Measurements from ENCODE around the gene CABCOCO1. TPM values are rescaled to one million over a fixed set of nuclear protein-coding genes. Genes with fewer than 3 reads are reported as not detected.

Gene CABCOCO1
- total and polyA plus RNA-seq, 9 of the 15 experiments (the other 6 are each of a cell fraction or from before 2014, with no cell fraction given): 0.04 TPM; not detected in 8

GRCh38 chr10:61655335-61655851 lies 7.3 kb upstream of the CABCOCO1 start (continued):
- TF ChIP-seq, protein P1, sequence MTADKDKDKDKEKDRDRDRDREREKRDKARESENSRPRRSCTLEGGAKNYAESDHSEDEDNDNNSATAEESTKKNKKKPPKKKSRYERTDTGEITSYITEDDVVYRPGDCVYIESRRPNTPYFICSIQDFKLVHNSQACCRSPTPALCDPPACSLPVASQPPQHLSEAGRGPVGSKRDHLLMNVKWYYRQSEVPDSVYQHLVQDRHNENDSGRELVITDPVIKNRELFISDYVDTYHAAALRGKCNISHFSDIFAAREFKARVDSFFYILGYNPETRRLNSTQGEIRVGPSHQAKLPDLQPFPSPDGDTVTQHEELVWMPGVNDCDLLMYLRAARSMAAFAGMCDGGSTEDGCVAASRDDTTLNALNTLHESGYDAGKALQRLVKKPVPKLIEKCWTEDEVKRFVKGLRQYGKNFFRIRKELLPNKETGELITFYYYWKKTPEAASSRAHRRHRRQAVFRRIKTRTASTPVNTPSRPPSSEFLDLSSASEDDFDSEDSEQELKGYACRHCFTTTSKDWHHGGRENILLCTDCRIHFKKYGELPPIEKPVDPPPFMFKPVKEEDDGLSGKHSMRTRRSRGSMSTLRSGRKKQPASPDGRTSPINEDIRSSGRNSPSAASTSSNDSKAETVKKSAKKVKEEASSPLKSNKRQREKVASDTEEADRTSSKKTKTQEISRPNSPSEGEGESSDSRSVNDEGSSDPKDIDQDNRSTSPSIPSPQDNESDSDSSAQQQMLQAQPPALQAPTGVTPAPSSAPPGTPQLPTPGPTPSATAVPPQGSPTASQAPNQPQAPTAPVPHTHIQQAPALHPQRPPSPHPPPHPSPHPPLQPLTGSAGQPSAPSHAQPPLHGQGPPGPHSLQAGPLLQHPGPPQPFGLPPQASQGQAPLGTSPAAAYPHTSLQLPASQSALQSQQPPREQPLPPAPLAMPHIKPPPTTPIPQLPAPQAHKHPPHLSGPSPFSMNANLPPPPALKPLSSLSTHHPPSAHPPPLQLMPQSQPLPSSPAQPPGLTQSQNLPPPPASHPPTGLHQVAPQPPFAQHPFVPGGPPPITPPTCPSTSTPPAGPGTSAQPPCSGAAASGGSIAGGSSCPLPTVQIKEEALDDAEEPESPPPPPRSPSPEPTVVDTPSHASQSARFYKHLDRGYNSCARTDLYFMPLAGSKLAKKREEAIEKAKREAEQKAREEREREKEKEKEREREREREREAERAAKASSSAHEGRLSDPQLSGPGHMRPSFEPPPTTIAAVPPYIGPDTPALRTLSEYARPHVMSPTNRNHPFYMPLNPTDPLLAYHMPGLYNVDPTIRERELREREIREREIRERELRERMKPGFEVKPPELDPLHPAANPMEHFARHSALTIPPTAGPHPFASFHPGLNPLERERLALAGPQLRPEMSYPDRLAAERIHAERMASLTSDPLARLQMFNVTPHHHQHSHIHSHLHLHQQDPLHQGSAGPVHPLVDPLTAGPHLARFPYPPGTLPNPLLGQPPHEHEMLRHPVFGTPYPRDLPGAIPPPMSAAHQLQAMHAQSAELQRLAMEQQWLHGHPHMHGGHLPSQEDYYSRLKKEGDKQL (CRISPR knock-in tag; IDR thresholded peaks at IDR 0.05; ENCODE audit: borderline replicate concordance): no peak
- TF ChIP-seq MTA1 (IDR thresholded peaks at IDR 0.05; ENCODE audit: borderline replicate concordance): no peak
- TF ChIP-seq NR2C1 (IDR thresholded peaks at IDR 0.05): no peak
- TF ChIP-seq NR2C1 (tag; IDR thresholded peaks at IDR 0.05): peak; percentile 57; the same call in 1 of the 2 replicates
- peak; percentile 89 for TF ChIP-seq FOSL1 (tag; conservative IDR thresholded peaks at IDR 0.05)
- no peak for TF ChIP-seq POLR2B (IDR thresholded peaks at IDR 0.05; ENCODE audit: low read depth, partially characterized antibody)
- TF ChIP-seq ETV5 (CRISPR knock-in tag; IDR thresholded peaks at IDR 0.05; ENCODE audit: low read depth): no peak
- no peak for TF ChIP-seq CBFA2T2 (conservative IDR thresholded peaks at IDR 0.05)
- TF ChIP-seq ZNF282 (CRISPR knock-in tag; IDR thresholded peaks at IDR 0.05): no peak
- TF ChIP-seq RBM17 (IDR thresholded peaks at IDR 0.05; ENCODE audit: borderline replicate concordance, low read depth, low read length): no peak
- no peak for TF ChIP-seq ZNF512 (tag; IDR thresholded peaks at IDR 0.05)
- TF ChIP-seq ZSCAN32 (CRISPR knock-in tag; IDR thresholded peaks at IDR 0.05): peak; percentile 45; the same call in 1 of the 2 replicates

All from K562 (cell line).